Mesenteric fat pad (tissue), 1 donor: ENCODE results near the gene ADIPOR2. TPM values are rescaled to one million over a fixed set of nuclear protein-coding genes. Genes with fewer than 3 reads are reported as not detected.
A peak's percentile ranks its signal among the peaks of the same experiment; 100 is the strongest.

ENCODE experiments used
- DNase-seq: peaks from one replicate; pipeline ENCODE4 v3.0.0-alpha.2; 2020; ENCODE audit warnings: low spot score
- total RNA-seq: library from RNA; stranded (reverse); fragmentation: NEBNext Ultra II Directional; extraction: Animal tissue kit (Norgen Biotek cat#: 25700); gene quantifications from one replicate; pipeline ENCODE4 v1.2.1, GENCODE V29; 2021
- donor health status: DM: yes; HTN: yes; CAD: no.

The ADIPOR2 gene
- total RNA-seq, 1 donor from 2014 or later, result 119 TPM

- DNase-seq, result peak; percentile 91
Measured at GRCh38 chr12:1797011-1797901, 106.4 kb downstream of the ADIPOR2 start.

- peak; percentile 87 for DNase-seq
Measured at GRCh38 chr12:1797991-1798640, 107.2 kb downstream of the ADIPOR2 start.

- no peak for DNase-seq
Measured at GRCh38 chr12:1798641-1799020, 107.8 kb downstream of the ADIPOR2 start.

- peak; percentile 79 for DNase-seq
Measured at GRCh38 chr12:1799051-1799881, 108.4 kb downstream of the ADIPOR2 start.

GRCh38 chr12:1799882-1800400 lies 109.1 kb downstream of the ADIPOR2 start:
- peak; percentile 69 for DNase-seq

GRCh38 chr12:1800401-1801302 lies 109.8 kb downstream of the ADIPOR2 start:
- DNase-seq, result peak; percentile 81

GRCh38 chr12:1801303-1801975 lies 110.6 kb downstream of the ADIPOR2 start:
- DNase-seq, result peak; percentile 76

GRCh38 chr12:1803736-1804135 lies 112.9 kb downstream of the ADIPOR2 start:
- DNase-seq, result no peak

- DNase-seq, result peak; percentile 91
Measured at GRCh38 chr12:1804545-1805332, 113.9 kb downstream of the ADIPOR2 start.

GRCh38 chr12:1805441-1806081 lies 114.7 kb downstream of the ADIPOR2 start:
- no peak for DNase-seq

GRCh38 chr12:1806301-1807086 lies 115.6 kb downstream of the ADIPOR2 start:
- DNase-seq, result no peak

- DNase-seq, result no peak
Measured at GRCh38 chr12:1807087-1807860, 116.4 kb downstream of the ADIPOR2 start.

GRCh38 chr12:1808036-1808797 lies 117.3 kb downstream of the ADIPOR2 start:
- DNase-seq, result no peak

GRCh38 chr12:1808798-1809480 lies 118.1 kb downstream of the ADIPOR2 start:
- DNase-seq, result no peak

GRCh38 chr12:1809591-1810190 lies 118.8 kb downstream of the ADIPOR2 start:
- DNase-seq, result no peak
